ENCODE measurements around the gene BSN.

BSN gene

GRCh38 chr3:49591615-49592014 lies 37.3 kb downstream of the BSN start:
- FAIRE-seq = no peak
- TF ChIP-seq POLR2AphosphoS5 (IDR thresholded peaks at IDR 0.05; ENCODE audit: low read depth, low read length) (no peak), POU2F2 (IDR thresholded peaks at IDR 0.05; ENCODE audit: low read depth, low read length) (no peak), SPI1 (IDR thresholded peaks at IDR 0.05; ENCODE audit: low read depth, low read length) (no peak), POLR2A (IDR thresholded peaks at IDR 0.05; ENCODE audit: low read depth, low read length) (no peak), PAX5 (IDR thresholded peaks at IDR 0.05; ENCODE audit: insufficient read depth, low read length, severe bottlenecking) (no peak), TAF1 (IDR thresholded peaks at IDR 0.05; ENCODE audit: low read depth, low read length) (no peak)
- no peak for DNase-seq (ENCODE audit: insufficient read length, low spot score)

GRCh38 chr3:49593041-49593440 lies 38.8 kb downstream of the BSN start:
- no peak for FAIRE-seq
- DNase-seq (ENCODE audit: insufficient read length, low spot score) = no peak
- no peak for TF ChIP-seq TAF1 (IDR thresholded peaks at IDR 0.05; ENCODE audit: low read depth, low read length)
- no peak for TF ChIP-seq SPI1 (IDR thresholded peaks at IDR 0.05; ENCODE audit: low read depth, low read length)
- TF ChIP-seq POLR2A (IDR thresholded peaks at IDR 0.05; ENCODE audit: low read depth, low read length) = no peak
- no peak for TF ChIP-seq POLR2AphosphoS5 (IDR thresholded peaks at IDR 0.05; ENCODE audit: low read depth, low read length)
- TF ChIP-seq PAX5 (IDR thresholded peaks at IDR 0.05; ENCODE audit: insufficient read depth, low read length, severe bottlenecking) = no peak
- TF ChIP-seq POU2F2 (IDR thresholded peaks at IDR 0.05; ENCODE audit: low read depth, low read length) = no peak

GRCh38 chr3:49600781-49601180 lies 46.5 kb downstream of the BSN start:
- no peak for FAIRE-seq
- DNase-seq (ENCODE audit: insufficient read length, low spot score) = no peak
- no peak for TF ChIP-seq POLR2AphosphoS5 (IDR thresholded peaks at IDR 0.05; ENCODE audit: low read depth, low read length)
- TF ChIP-seq PAX5 (IDR thresholded peaks at IDR 0.05; ENCODE audit: insufficient read depth, low read length, severe bottlenecking) = no peak
- TF ChIP-seq SPI1 (IDR thresholded peaks at IDR 0.05; ENCODE audit: low read depth, low read length) = no peak
- TF ChIP-seq POU2F2 (IDR thresholded peaks at IDR 0.05; ENCODE audit: low read depth, low read length) = no peak
- TF ChIP-seq TAF1 (IDR thresholded peaks at IDR 0.05; ENCODE audit: low read depth, low read length) = no peak
- TF ChIP-seq POLR2A (IDR thresholded peaks at IDR 0.05; ENCODE audit: low read depth, low read length) = no peak

GRCh38 chr3:49601358-49602048 lies 47.2 kb downstream of the BSN start:
- no peak for FAIRE-seq
- no peak for TF ChIP-seq SPI1 (IDR thresholded peaks at IDR 0.05; ENCODE audit: low read depth, low read length)
- TF ChIP-seq POU2F2 (IDR thresholded peaks at IDR 0.05; ENCODE audit: low read depth, low read length) = no peak
- TF ChIP-seq POLR2AphosphoS5 (IDR thresholded peaks at IDR 0.05; ENCODE audit: low read depth, low read length) = no peak
- TF ChIP-seq PAX5 (IDR thresholded peaks at IDR 0.05; ENCODE audit: insufficient read depth, low read length, severe bottlenecking) = no peak
- no peak for TF ChIP-seq TAF1 (IDR thresholded peaks at IDR 0.05; ENCODE audit: low read depth, low read length)
- TF ChIP-seq POLR2A (IDR thresholded peaks at IDR 0.05; ENCODE audit: low read depth, low read length) = no peak
- no peak for DNase-seq (ENCODE audit: insufficient read length, low spot score)

GRCh38 chr3:49602049-49602554 lies 47.8 kb downstream of the BSN start:
- no peak for DNase-seq (ENCODE audit: insufficient read length, low spot score)
- no peak for FAIRE-seq
- no peak for TF ChIP-seq TAF1 (IDR thresholded peaks at IDR 0.05; ENCODE audit: low read depth, low read length)
- TF ChIP-seq POLR2AphosphoS5 (IDR thresholded peaks at IDR 0.05; ENCODE audit: low read depth, low read length) = no peak
- TF ChIP-seq PAX5 (IDR thresholded peaks at IDR 0.05; ENCODE audit: insufficient read depth, low read length, severe bottlenecking) = no peak
- TF ChIP-seq POLR2A (IDR thresholded peaks at IDR 0.05; ENCODE audit: low read depth, low read length) = no peak
- TF ChIP-seq SPI1 (IDR thresholded peaks at IDR 0.05; ENCODE audit: low read depth, low read length) = no peak
- no peak for TF ChIP-seq POU2F2 (IDR thresholded peaks at IDR 0.05; ENCODE audit: low read depth, low read length)

- DNase-seq (ENCODE audit: insufficient read length, low spot score) (no peak), FAIRE-seq (no peak)
- no peak for TF ChIP-seq POU2F2 (IDR thresholded peaks at IDR 0.05; ENCODE audit: low read depth, low read length)
These were observed 48.7 kb downstream of the BSN start for GRCh38 chr3:49602877-49603411.

- TF ChIP-seq POLR2AphosphoS5 (IDR thresholded peaks at IDR 0.05; ENCODE audit: low read depth, low read length) (no peak), SPI1 (IDR thresholded peaks at IDR 0.05; ENCODE audit: low read depth, low read length) (no peak), PAX5 (IDR thresholded peaks at IDR 0.05; ENCODE audit: insufficient read depth, low read length, severe bottlenecking) (no peak), TAF1 (IDR thresholded peaks at IDR 0.05; ENCODE audit: low read depth, low read length) (no peak), POU2F2 (IDR thresholded peaks at IDR 0.05; ENCODE audit: low read depth, low read length) (no peak), POLR2A (IDR thresholded peaks at IDR 0.05; ENCODE audit: low read depth, low read length) (no peak)
- DNase-seq (ENCODE audit: insufficient read length, low spot score) (no peak), FAIRE-seq (no peak)
These were observed 52.1 kb downstream of the BSN start for GRCh38 chr3:49606427-49606826.

- TF ChIP-seq SPI1 (IDR thresholded peaks at IDR 0.05; ENCODE audit: low read depth, low read length) = no peak
- TF ChIP-seq POU2F2 (IDR thresholded peaks at IDR 0.05; ENCODE audit: low read depth, low read length) = no peak
- no peak for TF ChIP-seq POLR2AphosphoS5 (IDR thresholded peaks at IDR 0.05; ENCODE audit: low read depth, low read length)
- no peak for TF ChIP-seq TAF1 (IDR thresholded peaks at IDR 0.05; ENCODE audit: low read depth, low read length)
- no peak for TF ChIP-seq POLR2A (IDR thresholded peaks at IDR 0.05; ENCODE audit: low read depth, low read length)
- FAIRE-seq (peak; percentile 59), DNase-seq (ENCODE audit: insufficient read length, low spot score) (no peak)
These were observed 52.9 kb downstream of the BSN start for GRCh38 chr3:49607105-49607591.

GRCh38 chr3:49607796-49608195 lies 53.5 kb downstream of the BSN start:
- TF ChIP-seq POLR2AphosphoS5 (IDR thresholded peaks at IDR 0.05; ENCODE audit: low read depth, low read length) = no peak
- DNase-seq (ENCODE audit: insufficient read length, low spot score) (no peak), FAIRE-seq (no peak)

GRCh38 chr3:49609314-49609713 lies 55.0 kb downstream of the BSN start:
- DNase-seq (ENCODE audit: insufficient read length, low spot score) = no peak
- FAIRE-seq = no peak
- TF ChIP-seq POLR2A (IDR thresholded peaks at IDR 0.05; ENCODE audit: low read depth, low read length) (no peak), POLR2AphosphoS5 (IDR thresholded peaks at IDR 0.05; ENCODE audit: low read depth, low read length) (no peak), SPI1 (IDR thresholded peaks at IDR 0.05; ENCODE audit: low read depth, low read length) (no peak), PAX5 (IDR thresholded peaks at IDR 0.05; ENCODE audit: insufficient read depth, low read length, severe bottlenecking) (no peak)

All from GM12891 (cell line).